ENCODE measurements around the gene RFPL1.
"Not testable (repeated sequence)": the region's sequence is repeated elsewhere in the genome, so short reads cannot be mapped to it uniquely, and the experiment has no call there.

RFPL1 gene

DNA sequence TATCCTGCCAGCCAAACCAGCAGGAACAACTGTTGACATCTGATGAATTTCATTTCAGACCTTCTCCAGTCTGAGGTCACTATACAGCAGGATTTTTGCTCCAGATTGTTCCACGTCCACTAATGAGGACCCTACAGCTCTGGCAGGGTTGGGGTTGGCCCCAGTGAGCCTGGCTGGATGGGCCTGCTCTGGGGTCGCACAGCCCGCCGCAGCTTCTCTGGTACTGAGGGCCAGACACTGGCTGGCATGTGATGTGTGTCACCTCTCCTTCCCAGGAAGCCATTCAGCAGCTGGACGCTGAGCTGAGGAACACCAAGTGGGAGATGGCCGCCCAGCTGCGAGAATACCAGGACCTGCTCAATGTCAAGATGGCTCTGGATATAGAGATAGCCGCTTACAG lies 47.1 kb downstream of the RFPL1 start:
- H2AK5ac ChIP-seq (ENCODE audit: low read length): no peak overlapping the region
- H4K8ac ChIP-seq (ENCODE audit: low read depth, low read length): no peak overlapping the region
- DNase-seq: no peak
- H2BK120ac ChIP-seq (ENCODE audit: insufficient read depth, low read length, poor library complexity): no peak overlapping the region
- no peaks in the 10 kb centered on the region for H3K79me1 ChIP-seq (ENCODE audit: low read length)
- WGBS (ENCODE audit: extremely low coverage, insufficient coverage, insufficient read length): no CpG with 5 or more reads among the region's 8 CpGs
- no peak overlapping the region for H4K12ac ChIP-seq (ENCODE audit: low read depth, low read length)
- peaks cover 14% of the 10 kb centered on the region for H3K27me3 ChIP-seq (ENCODE audit: insufficient read depth, low read length)
- H3K23ac ChIP-seq (ENCODE audit: low read length): no peak overlapping the region
- no peak overlapping the region for H4K91ac ChIP-seq (ENCODE audit: low read depth, low read length)
- H3K4me2 ChIP-seq (ENCODE audit: low read length): no peak overlapping the region
- H3K4me1 ChIP-seq (ENCODE audit: control insufficient read depth in 1 of 2, insufficient read depth in 2 of 2, low read length in 2 of 2): peaks cover 6 to 7% of the 10 kb centered on the region in 2 experiments
- H3K14ac ChIP-seq (ENCODE audit: low read length): no peak overlapping the region
- no peaks in the 10 kb centered on the region for H3K36me3 ChIP-seq (ENCODE audit: control insufficient read depth in 1 of 2, insufficient read depth in 2 of 2, low read length in 2 of 2)
- no peak overlapping the region for H3K4ac ChIP-seq (ENCODE audit: low read depth, low read length)
- H3K9ac ChIP-seq (ENCODE audit: low read length): no peak overlapping the region
- H2BK5ac ChIP-seq (ENCODE audit: low read depth, low read length, poor library complexity): no peak overlapping the region
- no peaks in the 10 kb centered on the region for H3K79me2 ChIP-seq (ENCODE audit: control insufficient read depth, insufficient read depth, low read length, poor library complexity)
- H3K27ac ChIP-seq (ENCODE audit: low read depth, low read length): no peak overlapping the region
- H3K9me3 ChIP-seq (ENCODE audit: insufficient read depth, low read depth, low read length): peaks cover 10% of the 10 kb centered on the region
- no peak overlapping the region for H2AFZ ChIP-seq (ENCODE audit: insufficient read depth, low read length, poor library complexity)
- no peak overlapping the region for H3K4me3 ChIP-seq (ENCODE audit: low read depth, low read length)
- no peak overlapping the region for H3K18ac ChIP-seq (ENCODE audit: low read length)
- no peak overlapping the region for H2BK12ac ChIP-seq (ENCODE audit: low read length)

DNA sequence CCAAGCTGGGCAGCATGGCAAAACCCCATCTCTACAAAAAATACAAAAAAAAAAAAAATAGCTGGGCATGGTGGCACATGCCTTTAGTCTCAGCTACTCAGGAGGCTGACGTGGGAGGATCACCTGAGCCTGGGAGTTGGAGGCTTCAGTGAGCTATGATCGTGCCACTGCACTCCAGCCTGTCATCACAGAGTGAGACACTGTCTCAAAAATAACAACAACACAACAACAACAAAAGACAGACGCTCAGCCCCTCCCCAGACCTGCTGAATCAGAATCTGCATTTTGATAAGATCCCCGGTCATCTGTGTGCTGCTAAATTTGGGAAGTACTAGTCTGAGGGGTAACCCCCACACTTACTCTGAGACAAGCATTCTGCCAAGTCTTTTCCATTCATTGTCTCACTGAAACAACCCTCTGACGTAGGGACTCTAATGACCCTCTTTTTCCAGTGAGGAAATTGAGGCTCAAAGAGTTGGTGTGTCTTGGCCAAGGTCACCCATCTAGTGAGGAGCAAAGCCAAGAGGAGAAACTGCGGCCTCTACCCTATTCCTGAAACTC lies 49.1 kb downstream of the RFPL1 start:
- Histone ChIP-seq H3K4me1 (ENCODE audit: control insufficient read depth in 1 of 2, insufficient read depth in 2 of 2, low read length in 2 of 2) (no peaks in the 10 kb centered on the region), H3K4ac (ENCODE audit: low read depth, low read length) (no peak overlapping the region), H3K79me1 (ENCODE audit: low read length) (no peaks in the 10 kb centered on the region), H2BK5ac (ENCODE audit: low read depth, low read length, poor library complexity) (no peak overlapping the region), H3K79me2 (ENCODE audit: control insufficient read depth, insufficient read depth, low read length, poor library complexity) (no peaks in the 10 kb centered on the region), H4K8ac (ENCODE audit: low read depth, low read length) (no peak overlapping the region), H2BK12ac (ENCODE audit: low read length) (no peak overlapping the region), H3K36me3 (ENCODE audit: control insufficient read depth in 1 of 2, insufficient read depth in 2 of 2, low read length in 2 of 2) (no peaks in the 10 kb centered on the region), H3K9ac (ENCODE audit: low read length) (no peak overlapping the region), H3K14ac (ENCODE audit: low read length) (no peak overlapping the region), H2AK5ac (ENCODE audit: low read length) (no peak overlapping the region), H4K12ac (ENCODE audit: low read depth, low read length) (no peak overlapping the region), H3K4me3 (ENCODE audit: low read depth, low read length) (no peak overlapping the region), H3K18ac (ENCODE audit: low read length) (no peak overlapping the region), H3K4me2 (ENCODE audit: low read length) (no peak overlapping the region), H3K9me3 (ENCODE audit: insufficient read depth, low read depth, low read length) (peaks cover 3% of the 10 kb centered on the region), H2AFZ (ENCODE audit: insufficient read depth, low read length, poor library complexity) (no peak overlapping the region), H4K91ac (ENCODE audit: low read depth, low read length) (no peak overlapping the region), H2BK120ac (ENCODE audit: insufficient read depth, low read length, poor library complexity) (no peak overlapping the region), H3K23ac (ENCODE audit: low read length) (no peak overlapping the region), H3K27ac (ENCODE audit: low read depth, low read length) (no peak overlapping the region), H3K27me3 (ENCODE audit: insufficient read depth, low read length) (no peaks in the 10 kb centered on the region)
- DNase-seq: no peak
- WGBS (ENCODE audit: extremely low coverage, insufficient coverage, insufficient read length): no CpG with 5 or more reads among the region's 6 CpGs

DNA sequence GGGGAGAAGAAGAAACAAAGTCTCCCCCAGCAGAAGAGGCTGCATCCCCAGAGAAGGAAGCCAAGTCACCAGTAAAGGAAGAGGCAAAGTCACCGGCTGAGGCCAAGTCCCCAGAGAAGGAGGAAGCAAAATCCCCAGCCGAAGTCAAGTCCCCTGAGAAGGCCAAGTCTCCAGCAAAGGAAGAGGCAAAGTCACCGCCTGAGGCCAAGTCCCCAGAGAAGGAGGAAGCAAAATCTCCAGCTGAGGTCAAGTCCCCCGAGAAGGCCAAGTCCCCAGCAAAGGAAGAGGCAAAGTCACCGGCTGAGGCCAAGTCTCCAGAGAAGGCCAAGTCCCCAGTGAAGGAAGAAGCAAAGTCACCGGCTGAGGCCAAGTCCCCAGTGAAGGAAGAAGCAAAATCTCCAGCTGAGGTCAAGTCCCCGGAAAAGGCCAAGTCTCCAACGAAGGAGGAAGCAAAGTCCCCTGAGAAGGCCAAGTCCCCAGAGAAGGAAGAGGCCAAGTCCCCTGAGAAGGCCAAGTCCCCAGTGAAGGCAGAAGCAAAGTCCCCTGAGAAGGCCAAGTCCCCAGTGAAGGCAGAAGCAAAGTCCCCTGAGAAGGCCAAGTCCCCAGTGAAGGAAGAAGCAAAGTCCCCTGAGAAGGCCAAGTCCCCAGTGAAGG lies 50.9 kb downstream of the RFPL1 start:
- not testable (repeated sequence) for H3K4me1 ChIP-seq (ENCODE audit: control insufficient read depth in 1 of 2, insufficient read depth in 2 of 2, low read length in 2 of 2); H3K23ac ChIP-seq (ENCODE audit: low read length); H3K9me3 ChIP-seq (ENCODE audit: insufficient read depth, low read depth, low read length); H4K12ac ChIP-seq (ENCODE audit: low read depth, low read length); DNase-seq; H3K4ac ChIP-seq (ENCODE audit: low read depth, low read length); H2BK12ac ChIP-seq (ENCODE audit: low read length); H4K8ac ChIP-seq (ENCODE audit: low read depth, low read length); H4K91ac ChIP-seq (ENCODE audit: low read depth, low read length); H3K79me2 ChIP-seq (ENCODE audit: control insufficient read depth, insufficient read depth, low read length, poor library complexity); H3K4me2 ChIP-seq (ENCODE audit: low read length); H3K18ac ChIP-seq (ENCODE audit: low read length); H2AK5ac ChIP-seq (ENCODE audit: low read length); H3K27me3 ChIP-seq (ENCODE audit: insufficient read depth, low read length); H3K14ac ChIP-seq (ENCODE audit: low read length); H2AFZ ChIP-seq (ENCODE audit: insufficient read depth, low read length, poor library complexity); H3K36me3 ChIP-seq (ENCODE audit: control insufficient read depth in 1 of 2, insufficient read depth in 2 of 2, low read length in 2 of 2); H2BK120ac ChIP-seq (ENCODE audit: insufficient read depth, low read length, poor library complexity); H3K79me1 ChIP-seq (ENCODE audit: low read length); H3K9ac ChIP-seq (ENCODE audit: low read length); H3K27ac ChIP-seq (ENCODE audit: low read depth, low read length); H3K4me3 ChIP-seq (ENCODE audit: low read depth, low read length); H2BK5ac ChIP-seq (ENCODE audit: low read depth, low read length, poor library complexity)
- WGBS (ENCODE audit: extremely low coverage, insufficient coverage, insufficient read length): no CpG with 5 or more reads among the region's 8 CpGs

GRCh38 chr22:29491012-29491411 lies 52.6 kb downstream of the RFPL1 start:
- WGBS (ENCODE audit: extremely low coverage, insufficient coverage, insufficient read length): no CpG with 5 or more reads among the region's 6 CpGs
- Histone ChIP-seq H3K18ac (ENCODE audit: low read length) (no peak overlapping the region), H3K14ac (ENCODE audit: low read length) (no peak overlapping the region), H3K79me1 (ENCODE audit: low read length) (no peaks in the 10 kb centered on the region), H2AK5ac (ENCODE audit: low read length) (no peak overlapping the region), H3K9ac (ENCODE audit: low read length) (no peak overlapping the region), H3K79me2 (ENCODE audit: control insufficient read depth, insufficient read depth, low read length, poor library complexity) (no peaks in the 10 kb centered on the region), H3K4ac (ENCODE audit: low read depth, low read length) (no peak overlapping the region), H3K4me1 (ENCODE audit: control insufficient read depth in 1 of 2, insufficient read depth in 2 of 2, low read length in 2 of 2) (no peaks in the 10 kb centered on the region), H2BK12ac (ENCODE audit: low read length) (no peak overlapping the region), H2AFZ (ENCODE audit: insufficient read depth, low read length, poor library complexity) (no peak overlapping the region), H3K23ac (ENCODE audit: low read length) (no peak overlapping the region), H3K4me2 (ENCODE audit: low read length) (no peak overlapping the region), H2BK5ac (ENCODE audit: low read depth, low read length, poor library complexity) (no peak overlapping the region), H3K27ac (ENCODE audit: low read depth, low read length) (no peak overlapping the region), H4K91ac (ENCODE audit: low read depth, low read length) (no peak overlapping the region), H2BK120ac (ENCODE audit: insufficient read depth, low read length, poor library complexity) (no peak overlapping the region), H3K4me3 (ENCODE audit: low read depth, low read length) (no peak overlapping the region), H3K36me3 (ENCODE audit: control insufficient read depth in 1 of 2, insufficient read depth in 2 of 2, low read length in 2 of 2) (no peaks in the 10 kb centered on the region), H4K12ac (ENCODE audit: low read depth, low read length) (no peak overlapping the region), H3K9me3 (ENCODE audit: insufficient read depth, low read depth, low read length) (no peaks in the 10 kb centered on the region), H4K8ac (ENCODE audit: low read depth, low read length) (no peak overlapping the region), H3K27me3 (ENCODE audit: insufficient read depth, low read length) (no peaks in the 10 kb centered on the region)
- DNase-seq: no peak
